HepG2 (cell line): Measurements from ENCODE around the gene CSNK1D. TPM values are rescaled to one million over a fixed set of nuclear protein-coding genes. Genes with fewer than 3 reads are reported as not detected.

Experiments
- AGO2 ChIP-seq: fragments of 200-400 bp; formaldehyde crosslinking; optimal IDR thresholded peaks from 2 replicates; pipeline ENCODE3; 2017; ENCODE audit warnings: mild to moderate bottlenecking, low read depth, low read length, moderate library complexity
- CCAR2 ChIP-seq: fragments of 200-400 bp; formaldehyde crosslinking; optimal IDR thresholded peaks from 2 replicates; pipeline ENCODE3; 2018; ENCODE audit warnings: low read depth, mild to moderate bottlenecking, low read length, moderate library complexity
- DMAP1 ChIP-seq: IDR thresholded peaks from 2 replicates; pipeline ENCODE4 v1.6.1; 2016
- GATA4 ChIP-seq: sonication (generic); IDR thresholded peaks from 2 replicates; pipeline ENCODE4 v1.6.1; 2016; ENCODE audit warnings: antibody characterized with exemption, low read depth, borderline replicate concordance
- HOXA3 ChIP-seq: sonication (generic); formaldehyde crosslinking; IDR thresholded peaks from 2 replicates; pipeline ENCODE4 v1.5.0; 2020; ENCODE audit warnings: missing genetic modification reagents
- ISL2 ChIP-seq: sonication (generic); formaldehyde crosslinking; IDR thresholded peaks from 2 replicates; pipeline ENCODE4 v1.5.0; 2020; ENCODE audit warnings: missing genetic modification reagents
- KMT2B ChIP-seq: IDR thresholded peaks from 2 replicates; pipeline ENCODE4 v1.6.1; 2016; ENCODE audit warnings: missing genetic modification reagents, missing compliant biosample characterization
- MXI1 ChIP-seq: IDR thresholded peaks from 3 replicates; pipeline ENCODE4 v1.6.1; 2012; ENCODE audit warnings: low read depth, low read length, inconsistent platforms, borderline replicate concordance
- NRL ChIP-seq: sonication (generic); formaldehyde crosslinking; IDR thresholded peaks from 2 replicates; pipeline ENCODE4 v1.5.0; 2020; ENCODE audit warnings: missing genetic modification reagents, mild to moderate bottlenecking, moderate library complexity, borderline replicate concordance
- ONECUT2 ChIP-seq: sonication (generic); formaldehyde crosslinking; IDR thresholded peaks from 2 replicates; pipeline ENCODE4 v1.4.0; 2020; ENCODE audit warnings: missing genetic modification reagents
- POLR2AphosphoS5 ChIP-seq: IDR thresholded peaks from 2 replicates; pipeline ENCODE4 v1.6.1; 2012; ENCODE audit warnings: low read depth, low read length
- RBFOX2 ChIP-seq: fragments of 200-400 bp; formaldehyde crosslinking; IDR thresholded peaks from 2 replicates; pipeline ENCODE4 v1.6.1; 2017; ENCODE audit warnings: low read depth, mild to moderate bottlenecking, low read length
- RFXANK ChIP-seq: IDR thresholded peaks from 2 replicates; pipeline ENCODE4 v1.6.1; 2016
- RXRB ChIP-seq: IDR thresholded peaks from 2 replicates; pipeline ENCODE4 v1.6.1; 2016; ENCODE audit warnings: borderline replicate concordance, missing genetic modification reagents, missing compliant biosample characterization
- THRA ChIP-seq: sonication (generic); formaldehyde crosslinking; IDR thresholded peaks from 2 replicates; pipeline ENCODE4 v1.4.0; 2020; ENCODE audit warnings: missing genetic modification reagents, borderline replicate concordance
- TP53 ChIP-seq: sonication (generic); formaldehyde crosslinking; conservative IDR thresholded peaks from 2 replicates; pipeline ENCODE4 v1.4.0; 2020; ENCODE audit warnings: missing genetic modification reagents
- TSC22D2 ChIP-seq: sonication (generic); formaldehyde crosslinking; IDR thresholded peaks from 2 replicates; pipeline ENCODE4 v1.5.1; 2020; ENCODE audit warnings: missing genetic modification reagents, mild to moderate bottlenecking, borderline replicate concordance
- YEATS4 ChIP-seq: sonication (generic); formaldehyde crosslinking; IDR thresholded peaks from 2 replicates; pipeline ENCODE4 v1.4.0; 2020; ENCODE audit warnings: missing genetic modification reagents, borderline replicate concordance
- ZNF143 ChIP-seq: sonication (generic); formaldehyde crosslinking; IDR thresholded peaks from 2 replicates; pipeline ENCODE4 v1.4.0; 2020; ENCODE audit warnings: missing genetic modification reagents
- ZNF34 ChIP-seq: sonication (generic); formaldehyde crosslinking; IDR thresholded peaks from 2 replicates; pipeline ENCODE4 v1.4.0; 2020; ENCODE audit warnings: mild to moderate bottlenecking, missing genetic modification reagents, borderline replicate concordance
- ZNF572 ChIP-seq: sonication (generic); formaldehyde crosslinking; IDR thresholded peaks from 2 replicates; pipeline ENCODE4 v1.5.1; 2020; ENCODE audit warnings: mild to moderate bottlenecking, missing genetic modification reagents
- ZNF670 ChIP-seq: sonication (generic); formaldehyde crosslinking; IDR thresholded peaks from 2 replicates; pipeline ENCODE4 v1.8.0; 2022; ENCODE audit warnings: mild to moderate bottlenecking, missing genetic modification reagents, borderline replicate concordance
- polyA plus RNA-seq, 8 experiments: library from polyadenylated mRNA; depleted of rRNA in 3 of 8; stranded (reverse) in 7 of 8; unstranded in 1 of 8; fragments of >200 nt; fragmentation: Illumina TruSeq in 4 of 8; extraction: Trizol in 4 of 8; gene quantifications; 2 replicates each; pipeline versions ENCODE4 v1.2.1 to v1.2.3, GENCODE V29; 2011 to 2016; ENCODE audit warnings: low read depth in 4 of 8, missing spikeins in 1 of 8, mixed read lengths in 1 of 8; ENCODE audit not compliant: insufficient read depth in 1 of 8
- total RNA-seq, 5 experiments: library from RNA; depleted of rRNA; stranded (reverse); fragments of >200 nt; fragmentation: Illumina TruSeq; extraction: Trizol; gene quantifications; 2 replicates each; pipeline ENCODE4 v1.2.3, GENCODE V29; 2016; ENCODE audit warnings: low read depth in 1 of 5
- TF ChIP-seq, protein P1 (sequence below): IDR thresholded peaks from 2 replicates; pipeline ENCODE4 v1.6.1; 2016; ENCODE audit warnings: low read depth
- TF ChIP-seq, protein P2 (sequence below): sonication (generic); formaldehyde crosslinking; IDR thresholded peaks from 2 replicates; pipeline ENCODE4 v1.5.1; 2020; ENCODE audit warnings: missing genetic modification reagents, mild to moderate bottlenecking, borderline replicate concordance
- TF ChIP-seq, protein P3 (sequence below): sonication (generic); formaldehyde crosslinking; IDR thresholded peaks from 2 replicates; pipeline ENCODE4 v1.8.0; 2022; ENCODE audit warnings: mild to moderate bottlenecking, missing genetic modification reagents, moderate library complexity

The CSNK1D gene
- total and polyA plus RNA-seq, 2 of the 13 experiments (the other 11 are each of a cell fraction or from before 2014, with no cell fraction given): 31.5 to 128 TPM

- TF ChIP-seq MXI1: peak; percentile 87; the same call in 2 of the 3 replicates
- TF ChIP-seq RXRB (CRISPR knock-in tag): peak; percentile 59; the same call in 1 of the 2 replicates
- TF ChIP-seq RBFOX2: peak; percentile 98
- TF ChIP-seq, protein P1, sequence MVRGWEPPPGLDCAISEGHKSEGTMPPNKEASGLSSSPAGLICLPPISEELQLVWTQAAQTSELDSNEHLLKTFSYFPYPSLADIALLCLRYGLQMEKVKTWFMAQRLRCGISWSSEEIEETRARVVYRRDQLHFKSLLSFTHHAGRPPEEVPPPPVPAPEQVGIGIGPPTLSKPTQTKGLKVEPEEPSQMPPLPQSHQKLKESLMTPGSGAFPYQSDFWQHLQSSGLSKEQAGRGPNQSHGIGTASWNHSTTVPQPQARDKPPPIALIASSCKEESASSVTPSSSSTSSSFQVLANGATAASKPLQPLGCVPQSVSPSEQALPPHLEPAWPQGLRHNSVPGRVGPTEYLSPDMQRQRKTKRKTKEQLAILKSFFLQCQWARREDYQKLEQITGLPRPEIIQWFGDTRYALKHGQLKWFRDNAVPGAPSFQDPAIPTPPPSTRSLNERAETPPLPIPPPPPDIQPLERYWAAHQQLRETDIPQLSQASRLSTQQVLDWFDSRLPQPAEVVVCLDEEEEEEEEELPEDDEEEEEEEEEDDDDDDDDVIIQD: no peak
- peak; percentile 89; the same call in 1 of the 2 replicates for TF ChIP-seq ZNF572 (CRISPR knock-in tag)
- TF ChIP-seq KMT2B (CRISPR knock-in tag): peak; percentile 73
- TF ChIP-seq GATA4: no peak
- TF ChIP-seq TSC22D2 (CRISPR knock-in tag): peak; percentile 93; the same call in 1 of the 2 replicates
- TF ChIP-seq POLR2AphosphoS5: peak; percentile 89
- TF ChIP-seq HOXA3 (CRISPR knock-in tag): peak; percentile 92
- TF ChIP-seq, protein P2, sequence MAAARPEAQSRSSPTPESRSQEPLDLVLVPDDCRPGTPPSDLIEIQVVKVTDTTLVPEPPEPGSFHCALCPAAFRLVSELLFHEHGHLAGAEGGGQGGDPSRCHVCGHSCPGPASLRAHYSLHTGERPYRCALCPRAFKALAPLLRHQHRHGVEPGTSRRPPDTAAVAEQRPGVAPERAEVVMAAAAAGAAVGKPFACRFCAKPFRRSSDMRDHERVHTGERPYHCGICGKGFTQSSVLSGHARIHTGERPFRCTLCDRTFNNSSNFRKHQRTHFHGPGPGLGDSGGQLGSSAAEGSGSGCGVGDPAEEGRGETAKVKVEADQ (CRISPR knock-in tag): 0 out of 2 replicates have a peak, but pooled peaks have one; percentile 61
- TF ChIP-seq YEATS4 (CRISPR knock-in tag): peak; percentile 97
- TF ChIP-seq DMAP1 (CRISPR knock-in tag): peak; percentile 97
- no peak for TF ChIP-seq ONECUT2 (CRISPR knock-in tag)
- TF ChIP-seq ZNF34 (CRISPR knock-in tag): 0 out of 2 replicates have a peak, but pooled peaks have one; percentile 78
- TF ChIP-seq NRL: peak; percentile 86; the same call in 1 of the 2 replicates
- TF ChIP-seq ZNF670 (CRISPR knock-in tag): peak; percentile 82; the same call in 1 of the 2 replicates
- TF ChIP-seq, protein P3, sequence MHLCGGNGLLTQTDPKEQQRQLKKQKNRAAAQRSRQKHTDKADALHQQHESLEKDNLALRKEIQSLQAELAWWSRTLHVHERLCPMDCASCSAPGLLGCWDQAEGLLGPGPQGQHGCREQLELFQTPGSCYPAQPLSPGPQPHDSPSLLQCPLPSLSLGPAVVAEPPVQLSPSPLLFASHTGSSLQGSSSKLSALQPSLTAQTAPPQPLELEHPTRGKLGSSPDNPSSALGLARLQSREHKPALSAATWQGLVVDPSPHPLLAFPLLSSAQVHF (CRISPR knock-in tag): no peak
- TF ChIP-seq ISL2: peak; percentile 76
- TF ChIP-seq AGO2: peak; percentile 85
- TF ChIP-seq RFXANK (CRISPR knock-in tag): peak; percentile 89; the same call in 1 of the 2 replicates
- TF ChIP-seq ZNF143: peak; percentile 48; the same call in 1 of the 2 replicates
- no peak for TF ChIP-seq CCAR2
- no peak for TF ChIP-seq TP53 (CRISPR knock-in tag)
- TF ChIP-seq THRA (CRISPR knock-in tag): peak; percentile 79
These were observed at the start of gene CSNK1D (continued) for GRCh38 chr17:82273327-82274133.
